Upper lobe of left lung (tissue), 4 donors: ENCODE data around the gene BCAS3.

ENCODE experiments used
- POLR2AphosphoS5 ChIP-seq, 2 donors: sonication (generic); formaldehyde crosslinking; IDR thresholded peaks; one replicate each; pipeline ENCODE4 v1.5.1; 2017; ENCODE audit warnings: antibody characterized with exemption in 2 of 2
- TF ChIP-seq, protein P1 (sequence below), 6 experiments: fragments of 450-650 bp in 4 of 6; fragments of 200-600 bp in 2 of 6; sonication (generic) in 2 of 6; IDR thresholded peaks; one replicate each; pipeline ENCODE4 v1.5.1; 2016 to 2019; ENCODE audit warnings: antibody characterized with exemption in 6 of 6

- TF ChIP-seq POLR2AphosphoS5 (IDR thresholded peaks at IDR 0.05), result no peak
- TF ChIP-seq, protein P1, sequence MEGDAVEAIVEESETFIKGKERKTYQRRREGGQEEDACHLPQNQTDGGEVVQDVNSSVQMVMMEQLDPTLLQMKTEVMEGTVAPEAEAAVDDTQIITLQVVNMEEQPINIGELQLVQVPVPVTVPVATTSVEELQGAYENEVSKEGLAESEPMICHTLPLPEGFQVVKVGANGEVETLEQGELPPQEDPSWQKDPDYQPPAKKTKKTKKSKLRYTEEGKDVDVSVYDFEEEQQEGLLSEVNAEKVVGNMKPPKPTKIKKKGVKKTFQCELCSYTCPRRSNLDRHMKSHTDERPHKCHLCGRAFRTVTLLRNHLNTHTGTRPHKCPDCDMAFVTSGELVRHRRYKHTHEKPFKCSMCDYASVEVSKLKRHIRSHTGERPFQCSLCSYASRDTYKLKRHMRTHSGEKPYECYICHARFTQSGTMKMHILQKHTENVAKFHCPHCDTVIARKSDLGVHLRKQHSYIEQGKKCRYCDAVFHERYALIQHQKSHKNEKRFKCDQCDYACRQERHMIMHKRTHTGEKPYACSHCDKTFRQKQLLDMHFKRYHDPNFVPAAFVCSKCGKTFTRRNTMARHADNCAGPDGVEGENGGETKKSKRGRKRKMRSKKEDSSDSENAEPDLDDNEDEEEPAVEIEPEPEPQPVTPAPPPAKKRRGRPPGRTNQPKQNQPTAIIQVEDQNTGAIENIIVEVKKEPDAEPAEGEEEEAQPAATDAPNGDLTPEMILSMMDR (IDR thresholded peaks at IDR 0.05), result no peak
These were observed 553.5 kb downstream of the BCAS3 start for GRCh38 chr17:61230972-61231820.
